Panc1 (cell line): ENCODE measurements around the gene UGT1A10. TPM values are rescaled to one million over a fixed set of nuclear protein-coding genes. Genes with fewer than 3 reads are reported as not detected.

Source experiments
- ATAC-seq: fragments of 200-7000 bp; cut with Tn5 transposase; 2 replicates; pipeline ENCODE4 v1.9.1; 2020; ENCODE audit warnings: mild to moderate bottlenecking, moderate library complexity
- BruUV-seq: library from RNA; stranded (reverse); fragments of 400-500 nt; replicated peaks from 2 replicates; lab custom pipeline; 2021; lab: Mats Ljungman, UMichigan
- CTCF ChIA-PET: fragments of 300-600 bp; sonication (Branson Sonifier 250); formaldehyde crosslinking; loops from one replicate; lab custom pipeline; 2022; ENCODE audit warnings: antibody characterized with exemption; lab: Charles Lee
- POLR2A ChIA-PET: fragments of 300-600 bp; sonication (Branson Sonifier 250); formaldehyde crosslinking; loops from one replicate; lab custom pipeline; 2022; ENCODE audit warnings: antibody characterized with exemption; lab: Charles Lee
- DNase-seq: peaks from one replicate; pipeline ENCODE4 v3.0.0-alpha.2; 2010; ENCODE audit warnings: low read depth, low spot score
- H3K27ac ChIP-seq: 2 replicates; pipeline ENCODE4 v1.5.1; 2011; ENCODE audit warnings: mild to moderate bottlenecking, low read length, inconsistent platforms
- H3K27me3 ChIP-seq: fragments of 200-500 bp; sonication (Bioruptor generic); 2 replicates; pipeline ENCODE4 v1.6.0; 2014; ENCODE audit warnings: low read length, inconsistent platforms; ENCODE audit not compliant: control insufficient read depth, insufficient read depth
- H3K36me3 ChIP-seq: fragments of 200-500 bp; sonication (Bioruptor generic); 2 replicates; pipeline ENCODE4 v1.5.1; 2014; ENCODE audit warnings: inconsistent platforms, mild to moderate bottlenecking, low read length, moderate library complexity; ENCODE audit not compliant: control insufficient read depth, insufficient read depth
- H3K4me1 ChIP-seq: 2 replicates; pipeline ENCODE4 v1.5.1; 2011; ENCODE audit warnings: inconsistent platforms, mild to moderate bottlenecking, low read length, moderate library complexity; ENCODE audit not compliant: control insufficient read depth, insufficient read depth
- H3K4me3 ChIP-seq, 2 experiments: 2 replicates each; pipeline ENCODE4 v1.5.1; 2011 to 2012; ENCODE audit warnings: low read depth in 2 of 2, low read length in 2 of 2, mild to moderate bottlenecking in 2 of 2, inconsistent platforms in 1 of 2, moderate library complexity in 1 of 2
- H3K9me3 ChIP-seq: fragments of 200-500 bp; sonication (Bioruptor generic); 2 replicates; pipeline ENCODE4 v1.5.1; 2014; ENCODE audit warnings: low read depth, mild to moderate bottlenecking, inconsistent platforms, low read length, moderate library complexity; ENCODE audit not compliant: control insufficient read depth, insufficient read depth
- POLR2AphosphoS5 ChIP-seq: IDR thresholded peaks from 2 replicates; pipeline ENCODE4 v1.6.1; 2012; ENCODE audit warnings: mild to moderate bottlenecking, low read depth, low read length, moderate library complexity
- SIN3A ChIP-seq: IDR thresholded peaks from 2 replicates; pipeline ENCODE4 v1.6.1; 2012; ENCODE audit warnings: low read depth, mild to moderate bottlenecking, low read length, moderate library complexity, borderline replicate concordance; ENCODE audit not compliant: insufficient read depth
- TCF7L2 ChIP-seq: IDR thresholded peaks from 2 replicates; pipeline ENCODE4 v1.6.1; 2011; ENCODE audit warnings: mild to moderate bottlenecking, low read depth, low read length, inconsistent platforms
- in situ Hi-C: cut with HindIII; loops from 2 replicates; pipeline ENCODE4 v1.10.0; 2016; ENCODE audit warnings: low sequenced_read_pairs, low pct_unique_long_range_greater_than_20kb
- intact Hi-C: fragments of 100-400 bp; cut with micrococcal nuclease; formaldehyde crosslinking; loops from one replicate; pipeline ENCODE4 v1.10.0; 2022; ENCODE audit not compliant: unreplicated experiment
- total RNA-seq: library from RNA; stranded (reverse); gene quantifications from one replicate; pipeline ENCODE4 v1.2.1, GENCODE V29; 2021; ENCODE audit not compliant: unreplicated experiment
- TF ChIP-seq, protein P1 (sequence below), 2 experiments: IDR thresholded peaks; 2 replicates each; pipeline ENCODE4 v1.6.1; 2011 to 2012; ENCODE audit warnings: low read depth in 2 of 2, control low read depth in 1 of 2, low read length in 1 of 2, mild to moderate bottlenecking in 1 of 2, moderate library complexity in 1 of 2; ENCODE audit not compliant: insufficient read depth in 1 of 2
- TF ChIP-seq, protein P2 (sequence below): fragments of 450-650 bp; IDR thresholded peaks from 2 replicates; pipeline ENCODE4 v1.5.1; 2017; ENCODE audit warnings: mild to moderate bottlenecking

Gene UGT1A10
- total RNA-seq, 1 experiment from 2014 or later: not detected

DNA sequence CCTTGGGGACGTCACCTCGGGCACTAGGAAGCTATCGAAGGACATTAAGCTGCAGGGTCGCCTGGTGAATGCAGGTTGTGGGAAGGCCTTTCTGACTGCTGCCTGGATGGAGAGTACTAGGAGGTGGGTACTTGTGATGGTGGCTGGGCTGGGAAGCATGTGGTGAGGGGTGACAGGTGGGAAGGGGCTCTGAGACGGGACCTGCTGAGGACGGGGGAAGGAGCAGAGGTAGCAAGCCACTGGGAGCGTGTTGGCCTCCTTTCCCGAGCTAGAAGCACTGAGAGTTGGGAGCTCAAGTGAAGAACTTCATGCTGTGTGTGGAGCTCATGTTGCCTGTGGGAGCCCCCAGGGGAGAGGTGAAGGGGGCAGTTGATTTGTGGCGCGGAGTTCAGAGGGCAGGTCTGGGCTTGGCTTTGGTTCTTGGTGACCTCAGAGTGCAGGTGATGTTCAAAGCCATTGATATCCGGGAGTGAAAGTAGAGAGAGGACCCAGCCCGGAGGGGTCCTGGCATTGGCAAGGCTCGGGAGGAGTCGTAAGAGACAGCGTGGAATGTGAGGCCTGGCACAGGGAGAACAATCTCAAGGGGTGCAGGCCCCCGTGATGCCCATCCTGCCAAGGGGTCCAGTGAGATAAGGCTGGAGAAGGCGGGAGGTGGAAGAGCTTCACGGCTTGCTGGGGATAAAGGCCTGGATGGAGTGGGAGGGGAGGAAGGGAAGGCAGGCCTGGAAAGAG, 155.1 kb downstream of the UGT1A10 start:
- ChIA-PET POLR2A (no interaction called here), CTCF (no interaction called here)
- DNase-seq (no peak), ATAC-seq (no peak)
- Histone ChIP-seq H3K9me3 (no peaks in the 10 kb centered on the region), H3K36me3 (no peaks in the 10 kb centered on the region), H3K4me1 (no peaks in the 10 kb centered on the region), H3K27me3 (no peaks in the 10 kb centered on the region), H3K4me3 (no peak overlapping the region), H3K27ac (no peak overlapping the region)
- BruUV-seq: no TSS peak
- TF ChIP-seq TCF7L2 (no peak), SIN3A (no peak), POLR2AphosphoS5 (no peak)
- TF ChIP-seq, protein P1, sequence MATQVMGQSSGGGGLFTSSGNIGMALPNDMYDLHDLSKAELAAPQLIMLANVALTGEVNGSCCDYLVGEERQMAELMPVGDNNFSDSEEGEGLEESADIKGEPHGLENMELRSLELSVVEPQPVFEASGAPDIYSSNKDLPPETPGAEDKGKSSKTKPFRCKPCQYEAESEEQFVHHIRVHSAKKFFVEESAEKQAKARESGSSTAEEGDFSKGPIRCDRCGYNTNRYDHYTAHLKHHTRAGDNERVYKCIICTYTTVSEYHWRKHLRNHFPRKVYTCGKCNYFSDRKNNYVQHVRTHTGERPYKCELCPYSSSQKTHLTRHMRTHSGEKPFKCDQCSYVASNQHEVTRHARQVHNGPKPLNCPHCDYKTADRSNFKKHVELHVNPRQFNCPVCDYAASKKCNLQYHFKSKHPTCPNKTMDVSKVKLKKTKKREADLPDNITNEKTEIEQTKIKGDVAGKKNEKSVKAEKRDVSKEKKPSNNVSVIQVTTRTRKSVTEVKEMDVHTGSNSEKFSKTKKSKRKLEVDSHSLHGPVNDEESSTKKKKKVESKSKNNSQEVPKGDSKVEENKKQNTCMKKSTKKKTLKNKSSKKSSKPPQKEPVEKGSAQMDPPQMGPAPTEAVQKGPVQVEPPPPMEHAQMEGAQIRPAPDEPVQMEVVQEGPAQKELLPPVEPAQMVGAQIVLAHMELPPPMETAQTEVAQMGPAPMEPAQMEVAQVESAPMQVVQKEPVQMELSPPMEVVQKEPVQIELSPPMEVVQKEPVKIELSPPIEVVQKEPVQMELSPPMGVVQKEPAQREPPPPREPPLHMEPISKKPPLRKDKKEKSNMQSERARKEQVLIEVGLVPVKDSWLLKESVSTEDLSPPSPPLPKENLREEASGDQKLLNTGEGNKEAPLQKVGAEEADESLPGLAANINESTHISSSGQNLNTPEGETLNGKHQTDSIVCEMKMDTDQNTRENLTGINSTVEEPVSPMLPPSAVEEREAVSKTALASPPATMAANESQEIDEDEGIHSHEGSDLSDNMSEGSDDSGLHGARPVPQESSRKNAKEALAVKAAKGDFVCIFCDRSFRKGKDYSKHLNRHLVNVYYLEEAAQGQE (IDR thresholded peaks at IDR 0.05; ENCODE audit: insufficient read depth in 1 of 2, low read depth in 2 of 2, low read length in 1 of 2): no peak
- TF ChIP-seq, protein P2, sequence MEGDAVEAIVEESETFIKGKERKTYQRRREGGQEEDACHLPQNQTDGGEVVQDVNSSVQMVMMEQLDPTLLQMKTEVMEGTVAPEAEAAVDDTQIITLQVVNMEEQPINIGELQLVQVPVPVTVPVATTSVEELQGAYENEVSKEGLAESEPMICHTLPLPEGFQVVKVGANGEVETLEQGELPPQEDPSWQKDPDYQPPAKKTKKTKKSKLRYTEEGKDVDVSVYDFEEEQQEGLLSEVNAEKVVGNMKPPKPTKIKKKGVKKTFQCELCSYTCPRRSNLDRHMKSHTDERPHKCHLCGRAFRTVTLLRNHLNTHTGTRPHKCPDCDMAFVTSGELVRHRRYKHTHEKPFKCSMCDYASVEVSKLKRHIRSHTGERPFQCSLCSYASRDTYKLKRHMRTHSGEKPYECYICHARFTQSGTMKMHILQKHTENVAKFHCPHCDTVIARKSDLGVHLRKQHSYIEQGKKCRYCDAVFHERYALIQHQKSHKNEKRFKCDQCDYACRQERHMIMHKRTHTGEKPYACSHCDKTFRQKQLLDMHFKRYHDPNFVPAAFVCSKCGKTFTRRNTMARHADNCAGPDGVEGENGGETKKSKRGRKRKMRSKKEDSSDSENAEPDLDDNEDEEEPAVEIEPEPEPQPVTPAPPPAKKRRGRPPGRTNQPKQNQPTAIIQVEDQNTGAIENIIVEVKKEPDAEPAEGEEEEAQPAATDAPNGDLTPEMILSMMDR: no peak
- intact Hi-C loops (no loop called here), in situ Hi-C loops (no loop called here)

DNA sequence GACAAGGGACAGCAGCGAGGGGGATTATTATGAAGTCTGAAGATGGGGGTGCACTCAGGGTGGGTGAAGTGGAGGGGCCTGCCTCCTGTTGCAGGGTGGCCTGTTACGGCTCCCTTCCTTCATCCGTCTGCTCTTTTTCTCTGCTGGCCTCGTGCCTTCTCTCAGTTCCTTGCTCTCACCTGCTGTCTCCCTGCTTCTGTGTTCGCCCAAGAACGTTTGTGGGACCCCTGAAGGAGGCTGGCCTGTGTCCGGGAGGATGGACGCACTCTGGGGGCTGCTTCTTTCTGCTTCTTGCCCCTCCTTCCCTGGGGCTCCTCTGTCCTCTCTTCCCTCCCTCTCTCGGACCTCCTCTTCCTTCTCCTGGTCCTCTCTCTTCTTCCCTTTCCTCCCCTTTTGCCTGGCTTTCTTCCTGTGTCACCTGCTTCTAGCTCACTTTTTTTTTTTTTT, 155.7 kb downstream of the UGT1A10 start:
- H3K27ac ChIP-seq: no peak overlapping the region
- no peaks in the 10 kb centered on the region for H3K4me1 ChIP-seq
- ATAC-seq: no peak
- no peak for DNase-seq
- BruUV-seq: no TSS peak
- in situ Hi-C loops (no loop called here), intact Hi-C loops (no loop called here)
- TF ChIP-seq TCF7L2: no peak
- TF ChIP-seq, protein P2: no peak
- TF ChIP-seq, protein P1 (IDR thresholded peaks at IDR 0.05; ENCODE audit: insufficient read depth in 1 of 2, low read depth in 2 of 2, low read length in 1 of 2): no peak
- no peak for TF ChIP-seq POLR2AphosphoS5
- TF ChIP-seq SIN3A: no peak
- no peaks in the 10 kb centered on the region for H3K9me3 ChIP-seq
- CTCF ChIA-PET: no interaction called here
- no peaks in the 10 kb centered on the region for H3K27me3 ChIP-seq
- no peaks in the 10 kb centered on the region for H3K36me3 ChIP-seq
- no peak overlapping the region for H3K4me3 ChIP-seq
- POLR2A ChIA-PET: no interaction called here
